HepG2 (cell line): ENCODE measurements around the gene RPL23. TPM values are rescaled to one million over a fixed set of nuclear protein-coding genes. Genes with fewer than 3 reads are reported as not detected.

Source experiments
- FOXC1 ChIP-seq: sonication (generic); formaldehyde crosslinking; IDR thresholded peaks from 2 replicates; pipeline ENCODE4 v1.8.0; 2022; ENCODE audit warnings: mild to moderate bottlenecking, missing genetic modification reagents, borderline replicate concordance
- HOXA3 ChIP-seq: sonication (generic); formaldehyde crosslinking; IDR thresholded peaks from 2 replicates; pipeline ENCODE4 v1.5.0; 2020; ENCODE audit warnings: missing genetic modification reagents
- PPARG ChIP-seq: conservative IDR thresholded peaks from 2 replicates; pipeline ENCODE4 v1.6.1; 2016; ENCODE audit warnings: missing biosample characterization, missing genetic modification reagents
- REXO4 ChIP-seq: sonication (generic); formaldehyde crosslinking; IDR thresholded peaks from 2 replicates; pipeline ENCODE4 v1.8.0; 2022; ENCODE audit warnings: missing genetic modification reagents, mild to moderate bottlenecking, borderline replicate concordance
- RXRA ChIP-seq: sonication (generic); formaldehyde crosslinking; IDR thresholded peaks from 2 replicates; pipeline ENCODE4 v1.5.1; 2020; ENCODE audit warnings: missing genetic modification reagents
- SIN3A ChIP-seq: IDR thresholded peaks from 2 replicates; pipeline ENCODE4 v1.6.1; 2011; ENCODE audit warnings: low read depth, mild to moderate bottlenecking, control low read depth, low read length, borderline replicate concordance
- TEF ChIP-seq: sonication (generic); formaldehyde crosslinking; IDR thresholded peaks from 2 replicates; pipeline ENCODE4 v1.5.0; 2020; ENCODE audit warnings: missing genetic modification reagents
- ZBTB38 ChIP-seq: sonication (generic); formaldehyde crosslinking; IDR thresholded peaks from 2 replicates; pipeline ENCODE4 v1.5.1; 2020; ENCODE audit warnings: mild to moderate bottlenecking, missing genetic modification reagents
- ZNF292 ChIP-seq: sonication (generic); formaldehyde crosslinking; IDR thresholded peaks from 2 replicates; pipeline ENCODE4 v1.8.1; 2022; ENCODE audit warnings: mild to moderate bottlenecking, low read depth, missing genetic modification reagents, borderline replicate concordance
- ZNF512 ChIP-seq: sonication (generic); formaldehyde crosslinking; IDR thresholded peaks from 2 replicates; pipeline ENCODE4 v1.4.0; 2020; ENCODE audit warnings: mild to moderate bottlenecking, missing genetic modification reagents
- ZNF784 ChIP-seq: sonication (generic); formaldehyde crosslinking; IDR thresholded peaks from 2 replicates; pipeline ENCODE4 v1.5.1; 2020; ENCODE audit warnings: missing genetic modification reagents, mild to moderate bottlenecking, borderline replicate concordance
- ZSCAN25 ChIP-seq: sonication (generic); formaldehyde crosslinking; IDR thresholded peaks from 2 replicates; pipeline ENCODE4 v1.8.0; 2022; ENCODE audit warnings: mild to moderate bottlenecking, missing genetic modification reagents
- ZSCAN29 ChIP-seq: sonication (generic); formaldehyde crosslinking; conservative IDR thresholded peaks from 2 replicates; pipeline ENCODE4 v1.4.0; 2020; ENCODE audit warnings: mild to moderate bottlenecking, missing genetic modification reagents
- polyA plus RNA-seq, 8 experiments: library from polyadenylated mRNA; depleted of rRNA in 3 of 8; stranded (reverse) in 7 of 8; unstranded in 1 of 8; fragments of >200 nt; fragmentation: Illumina TruSeq in 4 of 8; extraction: Trizol in 4 of 8; gene quantifications; 2 replicates each; pipeline versions ENCODE4 v1.2.1 to v1.2.3, GENCODE V29; 2011 to 2016; ENCODE audit warnings: low read depth in 4 of 8, missing spikeins in 1 of 8, mixed read lengths in 1 of 8; ENCODE audit not compliant: insufficient read depth in 1 of 8
- total RNA-seq, 5 experiments: library from RNA; depleted of rRNA; stranded (reverse); fragments of >200 nt; fragmentation: Illumina TruSeq; extraction: Trizol; gene quantifications; 2 replicates each; pipeline ENCODE4 v1.2.3, GENCODE V29; 2016; ENCODE audit warnings: low read depth in 1 of 5
- TF ChIP-seq, protein P1 (sequence below), 2 experiments: sonication (generic) in 1 of 2; formaldehyde crosslinking in 1 of 2; IDR thresholded peaks; 2 replicates each; pipeline versions ENCODE4 v1.4.0 to v1.6.1; 2016 to 2020; ENCODE audit warnings: borderline replicate concordance in 1 of 2, low read depth in 1 of 2, mild to moderate bottlenecking in 1 of 2, missing genetic modification reagents in 1 of 2

The RPL23 gene
- total and polyA plus RNA-seq, 2 of the 13 experiments (the other 11 are each of a cell fraction or from before 2014, with no cell fraction given) = 2,790 to 4,860 TPM

- no peak for TF ChIP-seq ZNF512 (CRISPR knock-in tag)
- peak; percentile 22; the same call in 1 of the 2 replicates for TF ChIP-seq RXRA (CRISPR knock-in tag)
- peak; percentile 87 for TF ChIP-seq ZBTB38
- TF ChIP-seq ZSCAN25 (CRISPR knock-in tag) = 0 out of 2 replicates have a peak, but pooled peaks have one; percentile 31
- no peak for TF ChIP-seq FOXC1 (CRISPR knock-in tag)
- no peak for TF ChIP-seq TEF
- TF ChIP-seq HOXA3 = peak; percentile 43; the same call in 1 of the 2 replicates
- no peak for TF ChIP-seq REXO4 (CRISPR knock-in tag)
- 0 out of 2 replicates have a peak, but pooled peaks have one; percentile 23 for TF ChIP-seq PPARG (CRISPR knock-in tag)
- TF ChIP-seq ZNF784 (CRISPR knock-in tag) = no peak
- TF ChIP-seq, protein P1, sequence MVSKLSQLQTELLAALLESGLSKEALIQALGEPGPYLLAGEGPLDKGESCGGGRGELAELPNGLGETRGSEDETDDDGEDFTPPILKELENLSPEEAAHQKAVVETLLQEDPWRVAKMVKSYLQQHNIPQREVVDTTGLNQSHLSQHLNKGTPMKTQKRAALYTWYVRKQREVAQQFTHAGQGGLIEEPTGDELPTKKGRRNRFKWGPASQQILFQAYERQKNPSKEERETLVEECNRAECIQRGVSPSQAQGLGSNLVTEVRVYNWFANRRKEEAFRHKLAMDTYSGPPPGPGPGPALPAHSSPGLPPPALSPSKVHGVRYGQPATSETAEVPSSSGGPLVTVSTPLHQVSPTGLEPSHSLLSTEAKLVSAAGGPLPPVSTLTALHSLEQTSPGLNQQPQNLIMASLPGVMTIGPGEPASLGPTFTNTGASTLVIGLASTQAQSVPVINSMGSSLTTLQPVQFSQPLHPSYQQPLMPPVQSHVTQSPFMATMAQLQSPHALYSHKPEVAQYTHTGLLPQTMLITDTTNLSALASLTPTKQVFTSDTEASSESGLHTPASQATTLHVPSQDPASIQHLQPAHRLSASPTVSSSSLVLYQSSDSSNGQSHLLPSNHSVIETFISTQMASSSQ (IDR thresholded peaks at IDR 0.05; ENCODE audit: low read depth) = 0 out of 2 replicates have a peak, but pooled peaks have one; percentile 17
- TF ChIP-seq, protein P1 (CRISPR knock-in tag; IDR thresholded peaks at IDR 0.05; ENCODE audit: borderline replicate concordance) = peak; percentile 85
- TF ChIP-seq ZNF292 (CRISPR knock-in tag) = peak; percentile 31; the same call in 1 of the 2 replicates
- TF ChIP-seq SIN3A = 0 out of 2 replicates have a peak, but pooled peaks have one; percentile 42
- TF ChIP-seq ZSCAN29 (CRISPR knock-in tag) = no peak
These were observed 31.7 kb upstream of the RPL23 start (continued) for GRCh38 chr17:38885044-38885727.
